ENCODE results near the gene MAGI3. TPM values are rescaled to one million over a fixed set of nuclear protein-coding genes. Genes with fewer than 3 reads are reported as not detected.

Gene MAGI3
- total RNA-seq, 1 experiment from 2014 or later = 27.6 TPM

GRCh38 chr1:113369040-113369439 is 21.3 kb upstream of the MAGI3 start:
- DNase-seq = no peak
- ChIA-PET CTCF (no interaction called here), POLR2A (no interaction called here)
- Histone ChIP-seq H3K4me3 (ENCODE audit: low read depth, low read length) (no peak overlapping the region), H3K9me3 (no peaks in the 10 kb centered on the region), H3K36me3 (ENCODE audit: control insufficient read depth, insufficient read depth, low read length) (no peaks in the 10 kb centered on the region), H3K27me3 (replicated peaks; ENCODE audit: control insufficient read depth, insufficient read depth, low read length) (no peaks in the 10 kb centered on the region), H3K4me1 (no peaks in the 10 kb centered on the region)
- intact Hi-C loops (cut with micrococcal nuclease; ENCODE audit: unreplicated experiment) = no loop called here
- Mint-ChIP-seq H3K4me3 (ENCODE audit: unreplicated experiment) (no peak overlapping the region), H3K27ac (ENCODE audit: unreplicated experiment) (no peak overlapping the region), H3K9me3 (ENCODE audit: unreplicated experiment) (no peaks in the 10 kb centered on the region), H3K36me3 (ENCODE audit: insufficient read depth, unreplicated experiment) (no peaks in the 10 kb centered on the region), H3K27me3 (ENCODE audit: insufficient read depth, unreplicated experiment) (no peaks in the 10 kb centered on the region), H3K4me1 (ENCODE audit: low read depth, unreplicated experiment) (peaks cover 8% of the 10 kb centered on the region)
- BruUV-seq (replicated peaks) = no TSS peak
- no peak for TF ChIP-seq CTCF (IDR thresholded peaks at IDR 0.05; ENCODE audit: insufficient read depth in 1 of 2, low read depth in 1 of 2, low read length in 1 of 2, severe bottlenecking in 1 of 2, unreplicated experiment in 1 of 2)

- Histone ChIP-seq H3K4me1 (no peaks in the 10 kb centered on the region), H3K9me3 (no peaks in the 10 kb centered on the region), H3K4me3 (ENCODE audit: low read depth, low read length) (no peak overlapping the region), H3K27me3 (replicated peaks; ENCODE audit: control insufficient read depth, insufficient read depth, low read length) (no peaks in the 10 kb centered on the region), H3K36me3 (ENCODE audit: control insufficient read depth, insufficient read depth, low read length) (no peaks in the 10 kb centered on the region)
- POLR2A ChIA-PET = no interaction called here
- intact Hi-C loops (cut with micrococcal nuclease; ENCODE audit: unreplicated experiment) = no loop called here
- Mint-ChIP-seq H3K4me3 (ENCODE audit: unreplicated experiment) (no peak overlapping the region), H3K27me3 (ENCODE audit: insufficient read depth, unreplicated experiment) (no peaks in the 10 kb centered on the region), H3K9me3 (ENCODE audit: unreplicated experiment) (no peaks in the 10 kb centered on the region), H3K36me3 (ENCODE audit: insufficient read depth, unreplicated experiment) (no peaks in the 10 kb centered on the region), H3K4me1 (ENCODE audit: low read depth, unreplicated experiment) (peaks cover 8% of the 10 kb centered on the region), H3K27ac (ENCODE audit: unreplicated experiment) (no peak overlapping the region)
- BruUV-seq (replicated peaks) = no TSS peak
- TF ChIP-seq CTCF (IDR thresholded peaks at IDR 0.05; ENCODE audit: insufficient read depth in 1 of 2, low read depth in 1 of 2, low read length in 1 of 2, severe bottlenecking in 1 of 2, unreplicated experiment in 1 of 2) = no peak
- DNase-seq = no peak
- CTCF ChIA-PET = no interaction called here
Observed at GRCh38 chr1:113369699-113370098, 20.6 kb upstream of the MAGI3 start.

- Histone ChIP-seq H3K36me3 (ENCODE audit: control insufficient read depth, insufficient read depth, low read length) (no peaks in the 10 kb centered on the region), H3K4me3 (ENCODE audit: low read depth, low read length) (no peak overlapping the region), H3K9me3 (no peaks in the 10 kb centered on the region), H3K4me1 (no peaks in the 10 kb centered on the region), H3K27me3 (replicated peaks; ENCODE audit: control insufficient read depth, insufficient read depth, low read length) (no peaks in the 10 kb centered on the region)
- H3K36me3 Mint-ChIP-seq (ENCODE audit: insufficient read depth, unreplicated experiment) = no peaks in the 10 kb centered on the region
- intact Hi-C loops (cut with micrococcal nuclease; ENCODE audit: unreplicated experiment) = no loop called here
- no peak overlapping the region for H3K27ac Mint-ChIP-seq (ENCODE audit: unreplicated experiment)
- H3K4me3 Mint-ChIP-seq (ENCODE audit: unreplicated experiment) = no peak overlapping the region
- no TSS peak for BruUV-seq (replicated peaks)
- ChIA-PET POLR2A (no interaction called here), CTCF (no interaction called here)
- no peak for DNase-seq
- H3K4me1 Mint-ChIP-seq (ENCODE audit: low read depth, unreplicated experiment) = peaks cover 8% of the 10 kb centered on the region
- no peaks in the 10 kb centered on the region for H3K9me3 Mint-ChIP-seq (ENCODE audit: unreplicated experiment)
- no peaks in the 10 kb centered on the region for H3K27me3 Mint-ChIP-seq (ENCODE audit: insufficient read depth, unreplicated experiment)
- TF ChIP-seq CTCF (IDR thresholded peaks at IDR 0.05; ENCODE audit: insufficient read depth in 1 of 2, low read depth in 1 of 2, low read length in 1 of 2, severe bottlenecking in 1 of 2, unreplicated experiment in 1 of 2) = no peak
Observed at GRCh38 chr1:113370868-113371267, 19.4 kb upstream of the MAGI3 start.
